A204.1 (cell line): ENCODE data around the gene RIN1.
"Not testable (repeated sequence)": the region's sequence is repeated elsewhere in the genome, so short reads cannot be mapped to it uniquely, and the experiment has no call there.

ENCODE experiments used
- FAIRE-seq: peaks from 2 replicates; lab custom pipeline; 2012; peaks lifted over from hg19 to GRCh38; lab: Jason Lieb, UNC

Gene RIN1

GRCh38 chr11:66360406-66361073 is 24.3 kb upstream of the RIN1 start:
- FAIRE-seq: no peak

DNA sequence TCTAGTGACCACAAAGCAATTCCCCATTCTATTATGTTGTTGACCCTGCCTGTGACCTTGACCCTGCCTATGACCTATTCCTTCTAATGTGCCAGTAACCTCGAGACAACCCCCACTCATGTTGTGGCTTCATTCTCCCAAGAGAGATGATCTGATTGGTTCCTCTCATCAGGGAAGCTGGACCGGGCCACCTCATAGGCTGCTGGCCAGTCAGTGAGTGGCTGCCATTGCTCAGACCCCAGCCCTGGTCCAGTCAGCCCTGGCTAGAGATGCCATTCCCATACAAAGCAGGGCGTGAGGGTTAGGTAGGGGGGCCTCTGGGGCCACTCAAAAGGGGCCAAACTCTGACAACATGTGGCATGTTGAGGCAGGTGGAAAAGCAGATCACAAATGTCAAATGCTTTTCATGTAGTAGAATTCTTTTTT is 23.4 kb upstream of the RIN1 start:
- FAIRE-seq: no peak

- not testable (repeated sequence) for FAIRE-seq
These were observed 14.5 kb upstream of the RIN1 start for GRCh38 chr11:66350560-66351235.

DNA sequence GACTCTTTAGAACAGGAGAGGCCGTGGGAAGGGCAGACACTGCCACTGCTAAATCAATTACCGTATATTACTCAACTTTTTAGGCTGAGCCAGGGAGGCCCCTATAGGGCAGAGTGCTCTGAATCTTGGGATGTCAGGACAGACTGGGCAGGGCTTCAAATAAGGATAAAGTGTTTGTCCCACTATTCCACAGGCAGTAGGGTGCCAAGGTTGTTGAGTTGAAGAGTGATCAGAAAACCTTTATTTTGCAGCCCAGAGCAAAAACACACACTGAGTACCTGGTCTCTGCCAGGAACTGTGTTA is 12.8 kb upstream of the RIN1 start:
- FAIRE-seq: no peak

GRCh38 chr11:66347425-66348276 is 11.4 kb upstream of the RIN1 start, which contains the start of gene B4GAT1:
B4GAT1 (minus strand) TSS chr11:66347629; CDS start chr11:66347545, 84 bp downstream.
- FAIRE-seq: no peak

- FAIRE-seq: no peak
These were observed 10.5 kb upstream of the RIN1 start for GRCh38 chr11:66346476-66347424.

- no peak for FAIRE-seq
These were observed 9.0 kb upstream of the RIN1 start for GRCh38 chr11:66345316-66345649.

- no peak for FAIRE-seq
These were observed 8.5 kb upstream of the RIN1 start, which contains the start of gene BRMS1 for GRCh38 chr11:66344550-66345315. BRMS1 (minus strand) TSS chr11:66345104; CDS start chr11:66342234, 2,870 bp downstream.

- no peak for FAIRE-seq
These were observed 6.9 kb upstream of the RIN1 start for GRCh38 chr11:66343176-66343575.

DNA sequence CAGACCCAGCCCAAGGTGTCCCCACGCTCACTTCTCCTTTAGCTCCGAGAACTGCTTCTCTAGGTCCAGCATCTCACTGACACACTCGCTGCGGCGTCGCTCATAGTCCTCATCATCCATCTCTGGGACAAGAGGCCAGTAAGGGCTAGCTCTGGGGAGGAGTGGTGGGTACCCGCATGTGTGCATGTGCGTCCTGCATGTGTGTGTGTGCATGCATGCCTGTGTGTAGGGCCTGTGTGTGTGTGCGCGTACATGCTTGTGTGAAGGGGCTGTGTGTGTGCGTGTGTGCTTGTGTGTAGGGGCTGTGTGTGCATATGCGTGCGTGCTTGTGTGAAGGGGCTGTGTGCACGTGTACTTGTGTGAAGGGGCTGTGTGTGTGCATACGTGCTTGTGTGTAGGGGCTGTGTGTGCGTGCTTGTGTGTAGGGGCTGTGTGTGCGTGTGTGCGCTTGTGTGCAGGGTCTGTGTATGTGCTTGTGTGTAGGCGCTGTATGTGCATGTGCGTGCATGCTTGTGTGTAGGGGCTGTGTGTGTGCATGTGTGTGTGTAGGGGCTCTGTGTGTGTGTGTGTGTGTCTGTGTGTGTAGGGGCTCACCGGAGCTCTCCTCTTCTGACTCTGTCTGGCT is 5.4 kb upstream of the RIN1 start:
- FAIRE-seq: no peak

DNA sequence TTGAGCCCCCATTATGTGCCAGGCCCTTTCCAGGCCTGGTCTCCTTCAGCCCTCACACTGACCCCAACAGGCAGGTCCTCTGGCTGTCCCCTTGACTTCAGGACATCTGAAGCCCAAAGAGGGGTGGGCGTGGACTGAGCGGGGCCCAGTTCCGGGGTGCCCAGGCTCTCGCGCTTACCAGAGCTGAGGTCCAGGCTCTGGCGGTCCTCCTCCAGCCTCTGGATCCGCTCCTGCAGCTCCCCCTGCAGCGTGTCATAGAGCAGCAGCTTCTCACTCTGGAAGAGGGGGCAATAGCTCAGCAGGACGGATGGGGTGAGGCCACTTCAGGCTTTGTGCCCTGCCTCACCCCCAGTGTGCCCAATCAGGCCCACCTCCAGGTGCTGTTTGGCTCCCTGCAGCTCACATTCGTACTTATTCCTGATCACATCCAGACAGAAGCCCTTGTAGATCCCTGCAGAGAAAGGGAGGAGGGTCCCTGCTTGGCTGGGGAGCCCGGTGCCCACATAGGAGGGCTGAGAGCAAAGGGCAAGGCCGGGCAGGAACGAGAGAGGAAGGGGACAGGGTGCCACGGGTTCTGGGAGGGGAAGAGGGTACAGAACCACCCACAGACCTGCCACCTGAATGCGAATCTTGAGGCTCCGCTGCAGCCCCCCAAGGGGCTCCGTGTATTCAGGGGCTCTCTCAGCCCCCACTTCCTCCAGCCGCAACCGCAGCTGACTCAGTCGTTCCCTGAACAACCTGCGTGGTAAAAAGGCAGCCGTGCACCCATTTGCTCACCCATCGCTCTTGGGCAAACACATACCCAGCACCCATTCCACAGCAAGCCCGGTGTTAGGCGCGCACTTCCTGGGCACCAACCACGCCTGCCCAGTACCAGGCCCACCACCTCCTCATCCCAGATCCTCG is 4.6 kb upstream of the RIN1 start:
- FAIRE-seq: no peak

- FAIRE-seq: no peak
These were observed 3.7 kb upstream of the RIN1 start for GRCh38 chr11:66339686-66340483.

DNA sequence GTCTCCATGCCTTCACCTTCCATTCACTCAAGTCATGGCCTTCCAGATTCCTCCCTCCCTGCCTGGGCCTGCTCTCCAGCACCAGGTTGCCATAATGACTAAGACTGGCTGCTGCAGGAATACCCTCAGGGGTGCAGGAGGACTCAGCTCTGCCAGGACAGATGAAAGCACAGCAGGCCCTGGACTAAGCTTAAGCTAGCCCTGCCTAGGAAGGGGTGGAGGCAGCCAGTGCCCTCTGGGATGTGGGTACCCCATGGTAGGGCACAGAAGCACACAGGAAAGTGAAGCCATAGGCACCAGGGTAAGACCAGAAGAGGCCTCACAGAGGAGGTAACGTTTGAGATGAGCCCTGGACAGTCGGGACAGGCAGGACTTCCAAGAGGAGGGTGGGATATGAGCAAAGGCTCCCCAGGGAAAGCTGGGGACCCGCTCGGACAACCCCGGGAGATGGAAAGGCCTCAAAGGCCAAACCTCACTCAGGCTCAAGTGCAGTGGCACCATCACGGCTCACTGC is 3.0 kb upstream of the RIN1 start:
- no peak for FAIRE-seq

DNA sequence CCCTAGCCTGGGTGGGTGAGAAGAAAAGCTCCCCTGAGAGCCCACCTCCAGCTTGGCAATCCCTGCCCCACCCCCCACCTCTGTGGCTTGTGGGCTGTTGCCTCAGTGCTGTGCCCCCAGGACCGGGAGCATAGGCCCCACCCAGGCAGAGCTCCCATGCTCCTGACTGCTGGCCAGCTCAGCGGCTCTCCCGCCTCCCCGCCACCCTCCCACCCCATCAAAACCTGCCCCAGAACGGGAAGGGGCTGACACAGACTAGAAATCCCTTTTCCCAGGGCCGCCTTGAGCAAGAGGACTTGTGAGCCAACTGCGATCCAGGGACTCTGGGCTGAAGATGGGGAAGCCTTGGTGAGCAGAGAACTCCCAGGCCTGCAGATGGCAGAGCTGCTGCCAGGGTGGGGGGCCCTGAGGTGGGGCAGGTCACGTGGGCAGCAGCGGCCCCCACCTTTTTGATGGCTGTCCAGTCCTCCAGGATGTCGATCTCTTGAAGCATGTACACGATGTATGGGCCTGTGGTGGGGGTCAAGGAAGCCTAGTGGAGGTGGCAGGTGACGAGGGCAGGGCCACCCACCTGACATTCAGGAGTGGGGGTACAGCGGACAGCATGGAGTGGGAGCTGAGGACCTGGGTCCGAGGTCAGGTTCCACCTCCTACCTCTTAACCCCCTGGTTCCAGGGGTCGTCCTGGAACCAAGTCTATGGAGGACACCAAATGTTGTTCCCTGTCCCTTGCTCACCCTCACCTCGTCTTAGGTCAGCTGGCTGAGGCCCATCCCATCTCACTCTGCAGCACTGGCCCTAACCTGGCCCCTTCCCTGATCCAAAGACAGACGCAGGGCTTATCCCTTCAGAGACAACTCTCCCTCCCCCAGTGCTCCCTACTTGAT is 2.3 kb upstream of the RIN1 start:
- no peak for FAIRE-seq

GRCh38 chr11:66337103-66337899 is 1.1 kb upstream of the RIN1 start:
- no peak for FAIRE-seq

GRCh38 chr11:66335531-66336233 is 552 bp downstream of the RIN1 start:
- FAIRE-seq: no peak
